NT2/D1 (cell line): Measurements from ENCODE around the gene IQUB.
"Not testable (repeated sequence)": the region's sequence is repeated elsewhere in the genome, so short reads cannot be mapped to it uniquely, and the experiment has no call there.

ENCODE experiments used
- SUZ12 ChIP-seq: IDR thresholded peaks from 2 replicates; pipeline ENCODE4 v1.6.1; 2011; ENCODE audit not compliant: insufficient read length, insufficient read depth; ENCODE audit errors: extremely low read depth
- YY1 ChIP-seq: IDR thresholded peaks from 2 replicates; pipeline ENCODE4 v1.6.1; 2011; ENCODE audit not compliant: insufficient read length, insufficient read depth

DNA sequence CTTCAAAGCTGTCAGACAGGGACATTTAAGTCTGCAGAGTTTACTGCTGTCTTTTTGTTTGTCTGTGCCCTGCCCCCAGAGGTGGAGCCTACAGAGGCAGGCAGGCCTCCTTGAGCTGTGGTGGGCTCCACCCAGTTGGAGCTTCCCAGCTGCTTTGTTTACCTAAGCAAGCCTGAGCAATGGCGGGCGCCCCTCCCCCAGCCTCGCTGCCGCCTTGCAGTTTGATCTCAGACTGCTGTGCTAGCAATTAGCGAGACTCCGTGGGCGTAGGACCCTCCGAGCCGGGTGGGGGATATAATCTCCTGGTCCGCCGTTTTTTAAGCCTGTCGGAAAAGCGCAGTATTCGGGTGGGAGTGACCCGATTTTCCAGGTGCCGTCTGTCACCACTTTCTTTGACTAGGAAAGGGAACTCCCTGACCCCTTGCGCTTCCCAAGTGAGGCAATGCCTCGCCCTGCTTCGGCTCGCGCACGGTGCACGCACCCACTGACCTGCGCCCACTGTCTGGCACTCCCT, 6.6 kb downstream of the IQUB start:
- not testable (repeated sequence) for TF ChIP-seq YY1, SUZ12
